ENCODE data around the gene FGD3.
"Not testable (repeated sequence)": the region's sequence is repeated elsewhere in the genome, so short reads cannot be mapped to it uniquely, and the experiment has no call there.

Gene FGD3

GRCh38 chr9:92977279-92977678 is 30.0 kb downstream of the FGD3 start:
- DNase-seq (ENCODE audit: low read depth in 2 of 2): no peak

- DNase-seq (ENCODE audit: low read depth in 2 of 2): no peak
Observed at GRCh38 chr9:92978345-92978875, 31.1 kb downstream of the FGD3 start.

GRCh38 chr9:92979283-92980056 is 32.1 kb downstream of the FGD3 start:
- no peak for DNase-seq (ENCODE audit: low read depth in 2 of 2)

- DNase-seq (ENCODE audit: low read depth in 2 of 2): no peak
Observed at GRCh38 chr9:92980085-92980745, 32.9 kb downstream of the FGD3 start.

- DNase-seq (ENCODE audit: low read depth in 2 of 2): no peak
Observed at GRCh38 chr9:92982130-92982529, 34.8 kb downstream of the FGD3 start.

- DNase-seq (ENCODE audit: low read depth in 2 of 2): no peak
Observed at GRCh38 chr9:92983984-92984589, 36.8 kb downstream of the FGD3 start.

- DNase-seq (ENCODE audit: low read depth in 2 of 2): no peak
Observed at GRCh38 chr9:92984976-92985375, 37.7 kb downstream of the FGD3 start.

GRCh38 chr9:92986176-92987119 is 39.1 kb downstream of the FGD3 start:
- no peak for DNase-seq (ENCODE audit: low read depth in 2 of 2)

GRCh38 chr9:92988215-92988768 is 41.0 kb downstream of the FGD3 start:
- no peak for DNase-seq (ENCODE audit: low read depth in 2 of 2)

- DNase-seq (ENCODE audit: low read depth in 2 of 2): no peak
Observed at GRCh38 chr9:92989561-92989960, 42.2 kb downstream of the FGD3 start.

GRCh38 chr9:92990461-92990860 is 43.1 kb downstream of the FGD3 start:
- DNase-seq (ENCODE audit: low read depth in 2 of 2): no peak

- DNase-seq (ENCODE audit: low read depth in 2 of 2): no peak
Observed at GRCh38 chr9:92992549-92992948, 45.2 kb downstream of the FGD3 start.

- not testable (repeated sequence) for DNase-seq (ENCODE audit: low read depth in 2 of 2)
Observed at GRCh38 chr9:92998871-92999270, 51.5 kb downstream of the FGD3 start.

- no peak for DNase-seq (ENCODE audit: low read depth in 2 of 2)
Observed at GRCh38 chr9:93001031-93001430, 53.7 kb downstream of the FGD3 start.

GRCh38 chr9:93002700-93003099 is 55.4 kb downstream of the FGD3 start:
- DNase-seq (ENCODE audit: low read depth in 2 of 2): no peak

GRCh38 chr9:93003552-93004407 is 56.5 kb downstream of the FGD3 start:
- DNase-seq (ENCODE audit: low read depth in 2 of 2): peak; percentile 21 to 27

GRCh38 chr9:93004561-93004960 is 57.2 kb downstream of the FGD3 start:
- no peak for DNase-seq (ENCODE audit: low read depth in 2 of 2)

GRCh38 chr9:93005876-93006275 is 58.6 kb downstream of the FGD3 start:
- DNase-seq (ENCODE audit: low read depth in 2 of 2): no peak

GRCh38 chr9:93007529-93008058 is 60.3 kb downstream of the FGD3 start:
- DNase-seq (ENCODE audit: low read depth in 2 of 2): no peak

- no peak for DNase-seq (ENCODE audit: low read depth in 2 of 2)
Observed at GRCh38 chr9:93008457-93008856, 61.1 kb downstream of the FGD3 start.
